OCI-LY1 (cell line): ENCODE measurements around the gene OR1A1.

Experiments
- H2AFZ ChIP-seq: fragments of 200-600 bp; sonication (generic), shearing (Covaris generic); 2 replicates; pipeline ENCODE4 v1.6.0; 2014; ENCODE audit warnings: antibody characterized with exemption, mild to moderate bottlenecking, low read length
- H3F3A ChIP-seq: fragments of 200-600 bp; sonication (generic), shearing (Covaris generic); 2 replicates; pipeline ENCODE4 v1.6.0; 2014; ENCODE audit warnings: mild to moderate bottlenecking, antibody characterized with exemption, low read length, moderate library complexity; ENCODE audit not compliant: insufficient read depth
- H3K27ac ChIP-seq: fragments of 200-600 bp; sonication (generic); 2 replicates; pipeline ENCODE4 v1.5.1; 2014; ENCODE audit warnings: low read length, mixed run types, mild to moderate bottlenecking, low read depth; ENCODE audit not compliant: poor library complexity, severe bottlenecking
- H3K27me3 ChIP-seq: fragments of 200-600 bp; sonication (generic); 2 replicates; pipeline ENCODE4 v1.6.0; 2014; ENCODE audit warnings: antibody characterized with exemption, mild to moderate bottlenecking, low read length, moderate library complexity; ENCODE audit not compliant: insufficient read depth
- H3K36me3 ChIP-seq: fragments of 200-600 bp; sonication (generic); 2 replicates; pipeline ENCODE4 v1.6.1; 2014; ENCODE audit warnings: mild to moderate bottlenecking, antibody characterized with exemption, low read length, moderate library complexity, mixed read lengths; ENCODE audit not compliant: insufficient read depth
- H3K4me1 ChIP-seq: fragments of 200-600 bp; sonication (generic); 2 replicates; pipeline ENCODE4 v1.5.1; 2014; ENCODE audit warnings: mild to moderate bottlenecking, low read length, moderate library complexity; ENCODE audit not compliant: insufficient read depth, severe bottlenecking
- H3K4me2 ChIP-seq: fragments of 200-600 bp; sonication (generic), shearing (Covaris generic); 2 replicates; pipeline ENCODE4 v1.6.1; 2014; ENCODE audit warnings: low read length
- H3K4me3 ChIP-seq: fragments of 200-600 bp; sonication (generic); 2 replicates; pipeline ENCODE4 v1.5.1; 2014; ENCODE audit warnings: low read length, low read depth, mild to moderate bottlenecking, mixed read lengths; ENCODE audit not compliant: poor library complexity, severe bottlenecking
- H3K79me2 ChIP-seq: fragments of 200-600 bp; shearing (Covaris generic); 2 replicates; pipeline ENCODE4 v1.6.1; 2016; ENCODE audit warnings: mixed run types, low read length, mixed read lengths; ENCODE audit not compliant: insufficient read depth
- H3K9ac ChIP-seq: fragments of 200-600 bp; sonication (generic), shearing (Covaris generic); 2 replicates; pipeline ENCODE4 v1.6.1; 2014; ENCODE audit warnings: mild to moderate bottlenecking, low read length, mixed read lengths
- H3K9me2 ChIP-seq: fragments of 200-600 bp; sonication (generic), shearing (Covaris generic); 2 replicates; pipeline ENCODE4 v1.6.1; 2014; ENCODE audit warnings: low read depth, mild to moderate bottlenecking, low read length, mixed read lengths
- H3K9me3 ChIP-seq: fragments of 200-600 bp; shearing (Covaris generic); 2 replicates; pipeline ENCODE4 v1.6.1; 2014; ENCODE audit warnings: low read length, mixed read lengths
- H4K20me1 ChIP-seq: fragments of 200-600 bp; sonication (generic), shearing (Covaris generic); 2 replicates; pipeline ENCODE4 v1.6.0; 2016; ENCODE audit warnings: mild to moderate bottlenecking, low read length; ENCODE audit not compliant: insufficient read depth
- EZH2 ChIP-seq: fragments of 200-600 bp; sonication (generic), shearing (Covaris generic); IDR thresholded peaks from 2 replicates; pipeline ENCODE4 v1.8.0; 2017; ENCODE audit warnings: borderline replicate concordance, mixed run types, mild to moderate bottlenecking, antibody characterized with exemption, low read length, moderate library complexity, mixed read lengths
- TF ChIP-seq, protein P1 (sequence below): fragments of 200-600 bp; sonication (generic), shearing (Covaris generic); IDR thresholded peaks from 2 replicates; pipeline ENCODE4 v1.5.1; 2017; ENCODE audit warnings: mild to moderate bottlenecking, antibody characterized with exemption, low read length, moderate library complexity, mixed read lengths

Gene OR1A1

DNA sequence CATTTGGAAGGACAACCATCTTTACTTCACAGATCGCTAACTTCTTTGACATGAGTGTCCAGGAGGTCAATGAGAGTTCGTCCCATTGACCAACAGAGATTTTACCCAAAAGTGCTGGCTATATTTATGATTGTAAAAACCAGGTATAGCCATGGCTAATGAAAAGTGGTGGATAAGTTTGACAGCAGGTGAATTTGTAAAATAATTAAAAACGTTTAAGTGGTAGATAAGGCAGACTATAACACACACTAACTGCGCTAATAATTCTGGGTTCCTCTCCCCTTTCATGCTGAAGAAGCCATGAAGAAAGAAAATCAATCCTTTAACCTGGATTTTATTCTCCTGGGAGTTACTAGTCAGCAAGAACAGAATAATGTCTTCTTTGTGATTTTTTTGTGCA lies 10.2 kb upstream of the OR1A1 start, which contains the start of gene OR1A2:
TSS of gene OR1A2 (plus strand) at position 301 of the 400 bp plus-strand sequence. CDS start at position 301, 0 bp downstream.
- Histone ChIP-seq H3K9me3 (0 out of 2 replicates have a peak, but pooled peaks cover 2% of the 10 kb centered on the region), H3F3A (no peaks in the 10 kb centered on the region), H3K4me3 (no peak within 1 kb of the TSS), H4K20me1 (no peaks in the 10 kb centered on the region), H3K9ac (no peak within 1 kb of the TSS), H3K4me2 (no peak within 1 kb of the TSS), H3K9me2 (no peaks in the 10 kb centered on the region), H3K27me3 (no peaks in the 10 kb centered on the region), H3K27ac (no peak within 1 kb of the TSS), H2AFZ (no peak within 1 kb of the TSS), H3K36me3 (no peaks in the 10 kb centered on the region), H3K4me1 (no peaks in the 10 kb centered on the region), H3K79me2 (no peaks in the 10 kb centered on the region)
- TF ChIP-seq, protein P1, sequence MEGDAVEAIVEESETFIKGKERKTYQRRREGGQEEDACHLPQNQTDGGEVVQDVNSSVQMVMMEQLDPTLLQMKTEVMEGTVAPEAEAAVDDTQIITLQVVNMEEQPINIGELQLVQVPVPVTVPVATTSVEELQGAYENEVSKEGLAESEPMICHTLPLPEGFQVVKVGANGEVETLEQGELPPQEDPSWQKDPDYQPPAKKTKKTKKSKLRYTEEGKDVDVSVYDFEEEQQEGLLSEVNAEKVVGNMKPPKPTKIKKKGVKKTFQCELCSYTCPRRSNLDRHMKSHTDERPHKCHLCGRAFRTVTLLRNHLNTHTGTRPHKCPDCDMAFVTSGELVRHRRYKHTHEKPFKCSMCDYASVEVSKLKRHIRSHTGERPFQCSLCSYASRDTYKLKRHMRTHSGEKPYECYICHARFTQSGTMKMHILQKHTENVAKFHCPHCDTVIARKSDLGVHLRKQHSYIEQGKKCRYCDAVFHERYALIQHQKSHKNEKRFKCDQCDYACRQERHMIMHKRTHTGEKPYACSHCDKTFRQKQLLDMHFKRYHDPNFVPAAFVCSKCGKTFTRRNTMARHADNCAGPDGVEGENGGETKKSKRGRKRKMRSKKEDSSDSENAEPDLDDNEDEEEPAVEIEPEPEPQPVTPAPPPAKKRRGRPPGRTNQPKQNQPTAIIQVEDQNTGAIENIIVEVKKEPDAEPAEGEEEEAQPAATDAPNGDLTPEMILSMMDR: no peak
- no peak for TF ChIP-seq EZH2

DNA sequence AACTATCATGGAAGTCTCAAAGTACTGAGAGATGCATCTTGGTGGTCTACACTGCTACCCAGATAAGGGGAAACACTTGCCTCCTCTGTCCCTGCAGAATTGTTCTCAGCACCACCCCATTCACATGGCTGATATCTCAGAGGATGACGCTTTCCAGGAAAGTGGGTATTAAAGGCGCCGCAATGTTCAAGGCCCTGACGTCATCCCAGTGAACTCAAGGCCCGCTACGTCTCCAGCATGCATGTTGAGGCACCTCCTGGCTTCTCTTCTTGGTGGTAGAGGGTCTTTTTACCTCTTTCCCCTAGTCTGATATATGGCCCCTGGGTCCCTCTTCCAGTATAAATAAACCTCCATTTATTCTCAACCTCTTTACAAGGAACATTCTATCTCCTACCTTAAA lies 1.0 kb downstream of the OR1A1 start:
- Histone ChIP-seq H3K27ac (no peak overlapping the region), H3F3A (no peaks in the 10 kb centered on the region)

DNA sequence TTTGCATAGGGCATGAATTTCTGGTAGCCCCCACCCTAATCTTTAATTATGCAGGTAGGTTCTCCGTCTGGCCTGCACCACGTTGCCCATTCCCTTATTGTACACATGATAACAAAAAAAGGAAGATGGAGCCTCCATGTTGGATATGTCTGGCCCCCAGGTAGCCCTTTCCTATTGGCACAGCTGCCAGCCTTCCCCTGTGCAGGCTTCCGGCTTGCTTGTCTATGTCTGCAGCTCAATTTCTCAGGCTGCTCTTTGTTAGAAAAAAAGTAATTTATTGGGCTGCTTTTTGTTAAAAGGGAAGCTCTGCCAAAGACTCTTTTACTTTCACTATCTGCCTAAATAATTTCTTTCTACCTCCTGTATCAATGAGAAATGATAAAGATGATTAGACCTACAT lies 5.5 kb downstream of the OR1A1 start:
- H3K27ac ChIP-seq: no peak overlapping the region
- no peaks in the 10 kb centered on the region for H4K20me1 ChIP-seq
- TF ChIP-seq EZH2: no peak
- TF ChIP-seq, protein P1: no peak

More for the DNA sequence above, 1.0 kb downstream of the OR1A1 start:
- Histone ChIP-seq H3K36me3 (no peaks in the 10 kb centered on the region), H3K79me2 (no peaks in the 10 kb centered on the region), H3K27me3 (no peaks in the 10 kb centered on the region), H4K20me1 (no peaks in the 10 kb centered on the region), H3K4me1 (no peaks in the 10 kb centered on the region), H3K9me2 (no peaks in the 10 kb centered on the region), H3K9ac (no peak overlapping the region), H2AFZ (no peak overlapping the region), H3K9me3 (no peaks in the 10 kb centered on the region), H3K4me2 (no peak overlapping the region), H3K4me3 (no peak overlapping the region)
- TF ChIP-seq EZH2: no peak
- TF ChIP-seq, protein P1: no peak

More for the DNA sequence above, 5.5 kb downstream of the OR1A1 start:
- Histone ChIP-seq H3K9me3 (no peaks in the 10 kb centered on the region), H3K36me3 (no peaks in the 10 kb centered on the region), H3K9me2 (no peaks in the 10 kb centered on the region), H3K27me3 (no peaks in the 10 kb centered on the region), H3K4me3 (no peak overlapping the region), H3K9ac (no peak overlapping the region), H3K4me2 (no peak overlapping the region), H3F3A (no peaks in the 10 kb centered on the region), H3K79me2 (no peaks in the 10 kb centered on the region), H3K4me1 (no peaks in the 10 kb centered on the region), H2AFZ (no peak overlapping the region)
